Esophagus squamous epithelium (tissue), 5 donors: ENCODE measurements around the gene DEDD. TPM values are rescaled to one million over a fixed set of nuclear protein-coding genes. Genes with fewer than 3 reads are reported as not detected.

ENCODE experiments used
- DNase-seq: peaks from one replicate; lab custom pipeline; 2025; lab: John Stamatoyannopoulos, UW
- H3K27ac ChIP-seq, 4 donors: fragments of 200-600 bp; sonication (generic); one replicate each; pipeline ENCODE4 v1.5.1; 2016 to 2019; ENCODE audit warnings: mild to moderate bottlenecking in 1 of 4
- H3K27me3 ChIP-seq, 4 donors: fragments of 200-600 bp; sonication (generic); 1 replicate in 3 of 4; 2 replicates in 1 of 4; pipeline versions ENCODE4 v1.5.1 to v1.6.0; 2017 to 2021; ENCODE audit warnings: antibody characterized with exemption in 1 of 4
- H3K36me3 ChIP-seq, 3 donors: fragments of 200-600 bp; sonication (generic); one replicate each; pipeline ENCODE4 v1.5.1; 2016 to 2019
- H3K4me1 ChIP-seq, 3 donors: fragments of 200-600 bp; sonication (generic); one replicate each; pipeline ENCODE4 v1.5.1; 2017 to 2019
- H3K4me3 ChIP-seq, 4 donors: fragments of 200-600 bp; sonication (generic); 1 replicate in 3 of 4; 2 replicates in 1 of 4; pipeline ENCODE4 v1.5.1; 2016 to 2019; ENCODE audit warnings: mild to moderate bottlenecking in 2 of 4, moderate library complexity in 1 of 4
- H3K9me3 ChIP-seq, 3 donors: fragments of 200-600 bp; sonication (generic); one replicate each; pipeline ENCODE4 v1.5.1; 2016 to 2019
- CTCF ChIP-seq, 6 experiments: fragments of 450-650 bp in 4 of 6; fragments of 200-600 bp in 2 of 6; sonication (generic) in 2 of 6; IDR thresholded peaks; one replicate each; pipeline ENCODE4 v1.5.1; 2016 to 2019; ENCODE audit warnings: antibody characterized with exemption in 6 of 6, mild to moderate bottlenecking in 4 of 6, moderate library complexity in 4 of 6
- POLR2A ChIP-seq, 4 donors: fragments of 450-650 bp; IDR thresholded peaks; one replicate each; pipeline ENCODE4 v1.6.1; 2017; ENCODE audit warnings: antibody characterized with exemption in 4 of 4, mild to moderate bottlenecking in 4 of 4, moderate library complexity in 3 of 4
- WGBS, 2 donors: methylation state at CpG; one replicate each; pipeline ENCODE4 v1.1.5; 2018; 5-methylcytosine and 5-hydroxymethylcytosine counted together
- intact Hi-C: fragments of 100-400 bp; cut with DNase I; formaldehyde crosslinking; loops from one replicate; pipeline ENCODE4 v1.15.0; 2022
- small RNA-seq, 4 donors: library from RNA; depleted of rRNA; stranded (forward); fragments of <200 nt; gene quantifications; one replicate each; pipeline ENCODE3, GENCODE V24; 2016
- total RNA-seq, 4 donors: library from RNA; depleted of rRNA; stranded (reverse); fragments of >200 nt; gene quantifications; one replicate each; pipeline ENCODE4 v1.1.0, GENCODE V29; 2016
- donor health status: DM: yes; HTN: yes; CAD: no.

DEDD gene
- total RNA-seq, 4 donors from 2014 or later = 16.6 to 32.8 (median 27.2) TPM

GRCh38 chr1:161072751-161073449 lies 59.6 kb downstream of the DEDD start:
- no peak for DNase-seq
- Histone ChIP-seq H3K36me3 (peaks cover 0 to 64% (median 13%) of the 10 kb centered on the region in 3 donors), H3K9me3 (no peaks in the 10 kb centered on the region), H3K4me1 (peaks cover 0 to 99% (median 13%) of the 10 kb centered on the region in 3 donors), H3K27me3 (no peaks in the 10 kb centered on the region), H3K4me3 (no peak overlapping the region), H3K27ac (peak overlapping the region; percentile 59 to 97 (median 90))
- intact Hi-C loops = no loop called here
- TF ChIP-seq POLR2A (IDR thresholded peaks at IDR 0.05) = no peak
- TF ChIP-seq CTCF (IDR thresholded peaks at IDR 0.05) = no peak
- 93 to 94% methylated on average over 13 to 14 of the region's 19 CpGs for WGBS, 2 donors

GRCh38 chr1:161071886-161072371 lies 60.5 kb downstream of the DEDD start:
- H3K4me3 ChIP-seq = no peak overlapping the region
- intact Hi-C loops = no loop called here

More at GRCh38 chr1:161071886-161072371, 60.5 kb downstream of the DEDD start:
- peaks cover 0 to 98% (median 13%) of the 10 kb centered on the region in 3 donors for H3K4me1 ChIP-seq
- H3K36me3 ChIP-seq = peaks cover 0 to 61% (median 7%) of the 10 kb centered on the region in 3 donors
- no peak for DNase-seq
- TF ChIP-seq CTCF (IDR thresholded peaks at IDR 0.05) = peak; percentile 20 to 70 (median 58)
- TF ChIP-seq POLR2A (IDR thresholded peaks at IDR 0.05) = no peak
- H3K27me3 ChIP-seq = no peaks in the 10 kb centered on the region
- no peaks in the 10 kb centered on the region for H3K9me3 ChIP-seq
- 68 to 76% methylated on average over 7 to 9 of the region's 9 CpGs for WGBS, 2 donors
- peak overlapping the region in 1 of 4 donors; percentile 97 for H3K27ac ChIP-seq

Small RNA genes within 50 kb of the gene (small RNA-seq; reads per million reads assigned to genes)
- 0 reads per million in 4 donors for gene RF01225

Other genes with a start within 250 kb of the DEDD start
- not detected for gene ITLN1, start 247.5 kb downstream of the DEDD start, total RNA-seq
- gene ITLN2, start 177.9 kb downstream of the DEDD start, total RNA-seq = not detected
- 100 to 1,000 TPM in 1 of 4 donors, 10 to 100 TPM in 3; 84.9 to 108 (median 94.2) TPM for gene F11R, start 111.5 kb downstream of the DEDD start, total RNA-seq
- 10 to 100 TPM; 69.3 to 99.0 (median 91.4) TPM for gene TSTD1, start 93.7 kb downstream of the DEDD start, total RNA-seq
- gene USF1, start 86.7 kb downstream of the DEDD start, total RNA-seq = 10 to 100 TPM; 35.9 to 55.7 (median 49.4) TPM
- 10 to 100 TPM in 2 of 4 donors, 1 to 10 TPM in 2; 2.9 to 13.5 (median 7.4) TPM for gene ARHGAP30, start 62.8 kb downstream of the DEDD start, total RNA-seq
- gene NECTIN4, start 43.1 kb downstream of the DEDD start, total RNA-seq = 100 to 1,000 TPM in 2 of 4 donors, 10 to 100 TPM in 2; 52.7 to 161 (median 96.2) TPM
- 1 to 10 TPM in 3 of 4 donors, under 1 TPM in 1; 0.31 to 2.7 (median 1.7) TPM for gene KLHDC9, start 34.3 kb downstream of the DEDD start, total RNA-seq
- gene PFDN2, start 14.6 kb downstream of the DEDD start, total RNA-seq = 10 to 100 TPM; 27.0 to 59.2 (median 45.3) TPM
- gene NIT1, start 14.6 kb downstream of the DEDD start, total RNA-seq = 10 to 100 TPM; 16.9 to 28.6 (median 22.1) TPM
- 10 to 100 TPM; 68.3 to 79.9 (median 76.7) TPM for gene UFC1, start 21.3 kb upstream of the DEDD start, total RNA-seq
- gene USP21, start 26.8 kb upstream of the DEDD start, total RNA-seq = 10 to 100 TPM; 12.1 to 20.4 (median 17.0) TPM
- gene PPOX, start 33.8 kb upstream of the DEDD start, total RNA-seq = 10 to 100 TPM in 2 of 4 donors, 1 to 10 TPM in 2; 5.8 to 28.8 (median 11.7) TPM
- gene B4GALT3, start 44.8 kb upstream of the DEDD start, total RNA-seq = 10 to 100 TPM; 16.1 to 29.9 (median 18.1) TPM
- gene ADAMTS4, start 66.4 kb upstream of the DEDD start, total RNA-seq = 1 to 10 TPM; 1.3 to 2.6 (median 1.8) TPM
- gene NDUFS2, start 69.7 kb upstream of the DEDD start, total RNA-seq = 100 to 1,000 TPM in 2 of 4 donors, 10 to 100 TPM in 2; 77.7 to 140 (median 93.7) TPM
- gene FCER1G, start 82.6 kb upstream of the DEDD start, total RNA-seq = 10 to 100 TPM in 2 of 4 donors, 1 to 10 TPM in 2; 1.6 to 50.4 (median 25.4) TPM
- gene APOA2, start 91.0 kb upstream of the DEDD start, total RNA-seq = not detected
- gene TOMM40L, start 93.4 kb upstream of the DEDD start, total RNA-seq = 10 to 100 TPM in 2 of 4 donors, 1 to 10 TPM in 2; 7.6 to 23.9 (median 10.2) TPM
- gene NR1I3, start 105.5 kb upstream of the DEDD start, total RNA-seq = not detected
- 10 to 100 TPM in 2 of 4 donors, 1 to 10 TPM in 2; 6.9 to 52.7 (median 9.6) TPM for gene PCP4L1, start 126.1 kb upstream of the DEDD start, total RNA-seq
- gene MPZ, start 177.3 kb upstream of the DEDD start, total RNA-seq = 1 to 10 TPM in 2 of 4 donors, under 1 TPM in 2; 0.75 to 1.4 (median 1.1) TPM
- gene SDHC, start 181.7 kb upstream of the DEDD start, total RNA-seq = 100 to 1,000 TPM in 2 of 4 donors, 10 to 100 TPM in 2; 32.2 to 138 (median 70.1) TPM
- gene CFAP126, start 235.2 kb upstream of the DEDD start, total RNA-seq = not detected